ENCODE results near the gene CAV3.
A peak's percentile ranks its signal among the peaks of the same experiment; 100 is the strongest.

The CAV3 gene

GRCh38 chr3:8727605-8728512 is 5.7 kb upstream of the CAV3 start:
- DNase-seq (ENCODE audit: low read depth): no peak
- TF ChIP-seq, protein P1, sequence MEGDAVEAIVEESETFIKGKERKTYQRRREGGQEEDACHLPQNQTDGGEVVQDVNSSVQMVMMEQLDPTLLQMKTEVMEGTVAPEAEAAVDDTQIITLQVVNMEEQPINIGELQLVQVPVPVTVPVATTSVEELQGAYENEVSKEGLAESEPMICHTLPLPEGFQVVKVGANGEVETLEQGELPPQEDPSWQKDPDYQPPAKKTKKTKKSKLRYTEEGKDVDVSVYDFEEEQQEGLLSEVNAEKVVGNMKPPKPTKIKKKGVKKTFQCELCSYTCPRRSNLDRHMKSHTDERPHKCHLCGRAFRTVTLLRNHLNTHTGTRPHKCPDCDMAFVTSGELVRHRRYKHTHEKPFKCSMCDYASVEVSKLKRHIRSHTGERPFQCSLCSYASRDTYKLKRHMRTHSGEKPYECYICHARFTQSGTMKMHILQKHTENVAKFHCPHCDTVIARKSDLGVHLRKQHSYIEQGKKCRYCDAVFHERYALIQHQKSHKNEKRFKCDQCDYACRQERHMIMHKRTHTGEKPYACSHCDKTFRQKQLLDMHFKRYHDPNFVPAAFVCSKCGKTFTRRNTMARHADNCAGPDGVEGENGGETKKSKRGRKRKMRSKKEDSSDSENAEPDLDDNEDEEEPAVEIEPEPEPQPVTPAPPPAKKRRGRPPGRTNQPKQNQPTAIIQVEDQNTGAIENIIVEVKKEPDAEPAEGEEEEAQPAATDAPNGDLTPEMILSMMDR (conservative IDR thresholded peaks at IDR 0.05; ENCODE audit: low read depth, low read length): no peak
- H3K4me3 ChIP-seq (ENCODE audit: low read depth, low read length): no peak overlapping the region

DNA sequence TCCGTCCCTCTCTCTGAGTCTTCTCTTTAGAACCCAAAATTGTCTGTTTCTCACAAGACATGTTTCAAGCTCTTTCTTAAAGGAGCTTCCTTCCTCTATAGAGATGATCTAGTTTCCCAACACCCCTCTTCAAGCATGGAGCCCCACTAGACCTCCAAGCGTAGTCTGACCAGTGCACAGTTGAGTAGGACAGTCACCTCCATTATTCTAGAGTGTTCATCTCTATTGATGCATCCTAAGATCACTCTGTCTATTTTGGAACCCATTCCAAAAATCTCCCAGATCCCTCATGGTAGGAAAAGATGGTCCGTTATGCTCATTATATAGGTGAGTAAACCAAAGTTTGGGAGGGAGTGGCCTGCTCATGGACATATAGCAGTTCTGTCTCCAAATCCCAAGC is 4.1 kb upstream of the CAV3 start:
- H3K4me3 ChIP-seq (ENCODE audit: low read depth, low read length): no peak overlapping the region
- no peak for DNase-seq (ENCODE audit: low read depth)
- TF ChIP-seq, protein P1 (conservative IDR thresholded peaks at IDR 0.05; ENCODE audit: low read depth, low read length): no peak

DNA sequence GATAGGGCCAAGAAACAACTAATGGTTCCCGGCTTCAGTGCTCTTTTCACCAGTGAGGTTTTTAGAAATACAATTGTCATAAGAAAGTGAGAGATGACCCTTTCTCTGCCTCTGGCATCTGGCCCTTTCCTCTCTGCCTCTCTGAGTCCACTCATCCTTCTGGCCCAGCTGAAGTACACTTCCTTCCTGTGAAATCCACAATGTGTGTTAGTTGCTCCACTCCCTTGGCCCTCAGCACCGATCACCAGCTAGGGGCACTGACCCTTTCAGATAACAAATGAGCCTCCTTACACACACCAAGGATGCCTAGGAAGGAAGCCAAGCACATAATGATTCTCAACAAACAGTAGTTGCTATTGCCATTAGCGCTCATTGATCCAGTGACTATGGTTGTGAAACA is 2.9 kb upstream of the CAV3 start:
- DNase-seq (ENCODE audit: low read depth): peak; percentile 44
- TF ChIP-seq, protein P1 (conservative IDR thresholded peaks at IDR 0.05; ENCODE audit: low read depth, low read length): no peak
- no peak overlapping the region for H3K4me3 ChIP-seq (ENCODE audit: low read depth, low read length)

- DNase-seq (ENCODE audit: low read depth): no peak
- TF ChIP-seq, protein P1 (conservative IDR thresholded peaks at IDR 0.05; ENCODE audit: low read depth, low read length): no peak
These were observed 1.2 kb upstream of the CAV3 start for GRCh38 chr3:8732413-8732812.

DNA sequence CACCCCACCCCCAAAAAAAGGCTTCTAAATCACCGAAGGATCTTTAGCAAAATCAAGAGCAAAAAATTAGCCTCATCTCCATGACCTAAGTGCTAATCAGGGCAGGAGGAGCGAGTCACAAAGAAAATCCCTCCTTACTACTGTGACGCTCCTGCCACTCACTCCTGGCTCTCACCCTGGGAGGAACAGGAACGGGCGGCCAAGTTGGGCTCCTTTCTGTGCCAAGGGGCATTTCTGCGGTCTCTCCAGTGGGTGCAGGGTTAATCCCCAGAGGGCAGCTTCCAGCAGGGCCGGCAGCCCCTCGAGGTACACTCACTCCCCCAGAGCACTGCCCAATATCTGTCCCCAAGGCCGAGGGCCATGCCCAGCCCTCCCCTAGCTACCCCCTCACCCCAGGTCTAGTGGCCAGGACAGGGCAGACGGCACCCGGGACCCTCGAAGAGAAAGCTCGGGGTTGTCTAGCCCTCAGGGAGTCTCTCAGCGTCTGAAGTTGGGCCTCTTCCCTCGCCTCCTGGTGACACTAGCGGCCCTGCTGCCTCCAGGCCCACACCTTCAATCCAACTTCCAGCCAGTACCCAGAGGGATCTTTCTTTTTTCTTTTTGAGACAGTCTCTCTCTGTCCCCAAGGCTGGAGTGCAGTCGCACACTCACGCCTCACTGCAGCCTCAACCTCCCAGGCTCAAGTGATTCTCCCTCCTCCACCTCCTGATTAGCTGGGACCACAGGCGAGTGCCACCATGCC is 706 bp downstream of the CAV3 start:
- DNase-seq (ENCODE audit: low read depth): no peak
- no peak overlapping the region for H3K4me3 ChIP-seq (ENCODE audit: low read depth, low read length)

More at GRCh38 chr3:8732413-8732812, 1.2 kb upstream of the CAV3 start:
- no peak overlapping the region for H3K4me3 ChIP-seq (ENCODE audit: low read depth, low read length)

DNA sequence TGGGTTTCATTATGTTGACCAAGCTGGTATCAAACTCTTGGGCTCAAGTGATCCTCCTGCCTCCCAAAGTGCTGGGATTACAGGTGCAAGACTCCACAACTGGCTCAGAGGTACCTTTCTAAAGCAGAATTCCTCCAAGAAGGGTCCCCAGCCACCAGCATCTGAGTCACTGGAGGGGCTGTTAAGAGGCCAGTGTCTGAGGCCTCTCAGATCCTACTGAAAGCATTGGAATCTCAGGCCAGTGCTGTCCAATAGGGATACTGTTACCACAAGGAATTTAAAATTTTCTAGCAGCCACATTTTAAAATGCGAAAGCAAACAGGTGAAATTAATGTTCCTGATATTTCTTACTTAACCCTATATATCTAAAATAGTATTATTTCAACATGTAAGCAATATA is 1.3 kb downstream of the CAV3 start:
- DNase-seq (ENCODE audit: low read depth): no peak
- H3K4me3 ChIP-seq (ENCODE audit: low read depth, low read length): no peak overlapping the region
- TF ChIP-seq, protein P1 (conservative IDR thresholded peaks at IDR 0.05; ENCODE audit: low read depth, low read length): no peak

More for the DNA sequence above, 706 bp downstream of the CAV3 start:
- TF ChIP-seq, protein P1 (conservative IDR thresholded peaks at IDR 0.05; ENCODE audit: low read depth, low read length): no peak

Measured in choroid plexus epithelial cell (primary cell).